ENCODE measurements around the gene FIS1.
"Not testable (repeated sequence)": the region's sequence is repeated elsewhere in the genome, so short reads cannot be mapped to it uniquely, and the experiment has no call there.

DNA sequence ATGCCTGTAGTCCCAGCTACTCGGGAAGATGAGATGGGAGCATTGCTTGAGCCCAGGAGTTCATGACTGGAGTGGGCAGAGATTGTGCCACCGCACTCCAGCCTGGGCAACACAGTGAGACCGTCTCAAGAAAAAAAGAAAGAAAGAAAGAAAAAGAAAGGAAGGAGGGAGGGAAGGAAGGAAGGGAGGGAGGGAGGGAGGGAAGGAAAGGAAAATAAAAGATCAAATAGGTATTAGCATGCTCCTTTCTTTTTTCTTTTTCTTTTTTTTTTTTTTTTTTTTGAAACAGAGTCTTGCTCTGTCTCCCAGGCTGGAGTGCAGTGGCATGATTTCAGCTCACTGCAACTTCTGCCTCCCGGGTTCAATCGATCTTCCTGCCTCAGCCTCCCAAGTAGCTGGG lies 8.3 kb upstream of the FIS1 start:
- TF ChIP-seq, protein P1, sequence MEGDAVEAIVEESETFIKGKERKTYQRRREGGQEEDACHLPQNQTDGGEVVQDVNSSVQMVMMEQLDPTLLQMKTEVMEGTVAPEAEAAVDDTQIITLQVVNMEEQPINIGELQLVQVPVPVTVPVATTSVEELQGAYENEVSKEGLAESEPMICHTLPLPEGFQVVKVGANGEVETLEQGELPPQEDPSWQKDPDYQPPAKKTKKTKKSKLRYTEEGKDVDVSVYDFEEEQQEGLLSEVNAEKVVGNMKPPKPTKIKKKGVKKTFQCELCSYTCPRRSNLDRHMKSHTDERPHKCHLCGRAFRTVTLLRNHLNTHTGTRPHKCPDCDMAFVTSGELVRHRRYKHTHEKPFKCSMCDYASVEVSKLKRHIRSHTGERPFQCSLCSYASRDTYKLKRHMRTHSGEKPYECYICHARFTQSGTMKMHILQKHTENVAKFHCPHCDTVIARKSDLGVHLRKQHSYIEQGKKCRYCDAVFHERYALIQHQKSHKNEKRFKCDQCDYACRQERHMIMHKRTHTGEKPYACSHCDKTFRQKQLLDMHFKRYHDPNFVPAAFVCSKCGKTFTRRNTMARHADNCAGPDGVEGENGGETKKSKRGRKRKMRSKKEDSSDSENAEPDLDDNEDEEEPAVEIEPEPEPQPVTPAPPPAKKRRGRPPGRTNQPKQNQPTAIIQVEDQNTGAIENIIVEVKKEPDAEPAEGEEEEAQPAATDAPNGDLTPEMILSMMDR (IDR thresholded peaks at IDR 0.05), result not testable (repeated sequence)
- TF ChIP-seq POLR2AphosphoS5, POLR2A, EP300 (IDR thresholded peaks at IDR 0.05): not testable (repeated sequence)
